ENCODE results near the gene FGF22. TPM values are rescaled to one million over a fixed set of nuclear protein-coding genes. Genes with fewer than 3 reads are reported as not detected.

FGF22 gene
- total and polyA plus RNA-seq, 2 of the 4 experiments (the other 2 are of a cell fraction), result 0.14 TPM; not detected in 1

DNA sequence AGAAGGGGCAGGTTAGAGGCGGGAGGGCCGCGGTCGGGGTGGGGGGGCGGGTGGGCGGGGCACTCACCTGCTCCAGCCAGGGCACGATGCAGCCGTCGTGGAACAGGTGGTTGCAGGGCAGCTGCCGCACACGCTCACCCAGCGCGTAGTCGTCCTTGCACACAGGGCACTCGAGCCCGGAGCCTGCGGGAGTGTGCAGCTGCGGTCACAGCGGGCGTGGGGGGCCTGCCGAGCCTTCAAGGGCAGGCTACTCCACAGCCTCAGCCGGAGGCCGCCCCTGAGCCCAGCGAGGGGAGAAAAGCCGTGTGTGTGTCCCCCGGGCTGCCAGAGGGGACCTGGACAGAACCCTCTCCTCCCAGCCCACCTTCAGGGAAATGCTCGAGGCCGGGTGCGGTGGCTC lies 8.6 kb downstream of the FGF22 start:
- Histone ChIP-seq H2BK20ac (ENCODE audit: low read depth, low read length) (no peak overlapping the region), H3K9me1 (ENCODE audit: insufficient read depth, low read length) (no peaks in the 10 kb centered on the region), H2BK5ac (ENCODE audit: low read depth, low read length, poor library complexity, severe bottlenecking) (no peak overlapping the region), H3K56ac (ENCODE audit: extremely low read depth, insufficient read depth, low read length) (no peak overlapping the region), H3K79me1 (ENCODE audit: low read depth in 1 of 2, low read length in 2 of 2) (peaks cover 0 to 11% of the 10 kb centered on the region in 2 experiments; a peak in 3 of 4 replicates), H2AK5ac (ENCODE audit: low read depth, low read length) (no peak overlapping the region), H3K14ac (replicated peaks; ENCODE audit: low read depth, low read length) (no peak overlapping the region), H3K36me3 (ENCODE audit: control insufficient read depth, insufficient read depth, low read length) (peaks cover 55% of the 10 kb centered on the region), H3K23ac (ENCODE audit: low read depth, low read length) (no peak overlapping the region), H2AFZ (replicated peaks; ENCODE audit: low read length, poor library complexity) (no peak overlapping the region), H3K18ac (ENCODE audit: low read depth, low read length) (no peak overlapping the region), H3K4me2 (ENCODE audit: low read depth, low read length) (no peak overlapping the region), H3K4me1 (ENCODE audit: control insufficient read depth, insufficient read depth, low read length) (no peaks in the 10 kb centered on the region), H4K5ac (ENCODE audit: low read depth, low read length) (no peak overlapping the region), H3K27ac (ENCODE audit: insufficient read depth, low read length) (no peak overlapping the region), H2AK9ac (replicated peaks; ENCODE audit: low read depth, low read length, poor library complexity) (no peak overlapping the region), H3K4ac (ENCODE audit: low read depth, low read length) (no peak overlapping the region), H3K9ac (ENCODE audit: low read depth, low read length) (no peak overlapping the region), H4K91ac (ENCODE audit: insufficient read depth, low read depth, low read length) (no peak overlapping the region), H3K9me3 (ENCODE audit: control insufficient read depth, insufficient read depth, low read length) (no peaks in the 10 kb centered on the region), H4K20me1 (ENCODE audit: insufficient read depth, low read length) (peaks cover 18% of the 10 kb centered on the region), H2BK15ac (ENCODE audit: low read depth, low read length) (no peak overlapping the region), H3K4me3 (ENCODE audit: insufficient read depth, low read depth, low read length) (no peak overlapping the region), H3K27me3 (ENCODE audit: control insufficient read depth, insufficient read depth, low read length) (no peaks in the 10 kb centered on the region), H4K8ac (ENCODE audit: low read depth in 2 of 2, low read length in 2 of 2) (no peak overlapping the region), H2BK120ac (ENCODE audit: low read depth, low read length) (no peak overlapping the region)
- dilution Hi-C loops (cut with HindIII; ENCODE audit: low sequenced_read_pairs, unreplicated experiment), result no loop called here
- POLR2A ChIA-PET (ENCODE audit: unreplicated experiment), result no interaction called here
- in situ Hi-C loops (cut with MboI; ENCODE audit: low sequenced_read_pairs), result no loop called here
- no peak for ATAC-seq (ENCODE audit: low read depth)
- CTCF ChIA-PET, result no interaction called here
- intact Hi-C loops (cut with micrococcal nuclease), result no loop called here
- DNase-seq, result no peak
- 92% methylated on average over 17 of the region's 29 CpGs; no CpG with 5 or more reads in 1 of the 2 experiments for WGBS, 2 experiments (ENCODE audit: extremely low coverage in 2 of 2, insufficient read length in 1 of 2)
- no TSS peak for BruUV-seq (replicated peaks)
- TF ChIP-seq MAZ (IDR thresholded peaks at IDR 0.05; ENCODE audit: borderline replicate concordance, low read depth, low read length) (no peak), RFX5 (IDR thresholded peaks at IDR 0.05; ENCODE audit: low read depth, low read length) (no peak)

All from IMR-90 (cell line).